Measurements from ENCODE around the gene DUSP22. TPM values are rescaled to one million over a fixed set of nuclear protein-coding genes. Genes with fewer than 3 reads are reported as not detected.

The DUSP22 gene
- total and polyA plus RNA-seq, 2 of the 8 experiments (the other 6 are each of a cell fraction or from before 2014, with no cell fraction given), result 15.5 to 32.4 TPM

- no peak for FAIRE-seq
- POLR2A ChIA-PET (ENCODE audit: partially characterized antibody), result no interaction called here
- TF ChIP-seq NRF1 (IDR thresholded peaks at IDR 0.05; ENCODE audit: low read depth, low read length), result no peak
- no peak for TF ChIP-seq JUND (IDR thresholded peaks at IDR 0.05; ENCODE audit: low read length)
- no peak for TF ChIP-seq KDM1A (IDR thresholded peaks at IDR 0.05; ENCODE audit: borderline replicate concordance, low read length)
- TF ChIP-seq ATF2 (IDR thresholded peaks at IDR 0.05; ENCODE audit: low read length), result no peak
- no peak for TF ChIP-seq CBX8 (IDR thresholded peaks at IDR 0.05; ENCODE audit: borderline replicate concordance, low read depth, low read length)
- no peak for TF ChIP-seq POLR2AphosphoS5 (IDR thresholded peaks at IDR 0.05; ENCODE audit: low read depth, low read length)
- TF ChIP-seq RFX5 (IDR thresholded peaks at IDR 0.05; ENCODE audit: borderline replicate concordance, low read depth, low read length), result no peak
- TF ChIP-seq HDAC6 (IDR thresholded peaks at IDR 0.05; ENCODE audit: low read depth, low read length), result no peak
- TF ChIP-seq RAD21 (IDR thresholded peaks at IDR 0.05 in 1 of 2, conservative IDR thresholded peaks at IDR 0.05 in 1 of 2; ENCODE audit: low read depth in 2 of 2, low read length in 2 of 2), result no peak
- TF ChIP-seq EP300 (IDR thresholded peaks at IDR 0.05; ENCODE audit: borderline replicate concordance in 1 of 2, low read depth in 2 of 2, low read length in 2 of 2), result no peak
- TF ChIP-seq JUN (IDR thresholded peaks at IDR 0.05; ENCODE audit: low read depth, low read length), result no peak
- no peak for TF ChIP-seq CEBPB (IDR thresholded peaks at IDR 0.05; ENCODE audit: low read depth, low read length)
Measured at GRCh38 chr6:259901-260508, 32.3 kb upstream of the DUSP22 start.

More at GRCh38 chr6:259901-260508, 32.3 kb upstream of the DUSP22 start:
- H3K56ac ChIP-seq (replicated peaks; ENCODE audit: insufficient read length, low read depth, low read length), result no peak overlapping the region
- no peak overlapping the region for H3K14ac ChIP-seq (ENCODE audit: insufficient read length)
- H3K18ac ChIP-seq (ENCODE audit: extremely low read depth, low read length), result no peak overlapping the region
- no peak overlapping the region for H2AK5ac ChIP-seq (ENCODE audit: low read depth, low read length)
- H2BK12ac ChIP-seq (ENCODE audit: low read depth, low read length), result no peak overlapping the region
- no peak overlapping the region for H3K4me3 ChIP-seq (ENCODE audit: extremely low read depth in 1 of 4, insufficient read depth in 2 of 4, low read depth in 3 of 4, low read length in 4 of 4)
- no peak overlapping the region for H3K4me2 ChIP-seq (ENCODE audit: insufficient read depth in 1 of 2, low read depth in 2 of 2, low read length in 2 of 2)
- H3K27ac ChIP-seq (ENCODE audit: low read depth, low read length), result no peak overlapping the region
- H3K9me3 ChIP-seq (ENCODE audit: insufficient read depth in 2 of 2, low read depth in 1 of 2, low read length in 1 of 2), result peaks cover 17 to 23% of the 10 kb centered on the region in 2 experiments; a peak in 3 of 4 replicates
- no peak overlapping the region for H2BK5ac ChIP-seq (ENCODE audit: low read depth, low read length)
- H3K4ac ChIP-seq (replicated peaks; ENCODE audit: insufficient read length, low read depth, low read length), result no peak overlapping the region
- H3K79me1 ChIP-seq (ENCODE audit: low read depth, low read length), result no peaks in the 10 kb centered on the region
- H4K5ac ChIP-seq (ENCODE audit: insufficient read length, low read depth, low read length), result no peak overlapping the region
- no peaks in the 10 kb centered on the region for H3K4me1 ChIP-seq (replicated peaks in 1 of 4; ENCODE audit: control insufficient read depth in 3 of 4, insufficient read depth in 4 of 4, low read length in 3 of 4)
- no peaks in the 10 kb centered on the region for H3K36me3 ChIP-seq (ENCODE audit: control insufficient read depth in 2 of 4, insufficient read depth in 4 of 4, low read length in 3 of 4)
- DNase-seq (ENCODE audit: low read depth in 1 of 2, low spot score in 2 of 2), result no peak
- H2BK120ac ChIP-seq (replicated peaks; ENCODE audit: low read depth, low read length), result no peak overlapping the region
- no peak overlapping the region for H3K9ac ChIP-seq (replicated peaks in 1 of 4; ENCODE audit: extremely low read depth in 1 of 4, low read depth in 3 of 4, low read length in 3 of 4)
- H3K23me2 ChIP-seq (ENCODE audit: low read depth, low read length), result no peaks in the 10 kb centered on the region
- CTCF ChIA-PET (ENCODE audit: partially characterized antibody), result interaction anchor here (0.8 kb wide), 1 partner anchor 149 kb away, joined by 3 read pairs; no protein-coding TSS in a partner anchor
- H2AFZ ChIP-seq (ENCODE audit: low read length), result no peak overlapping the region
- no peaks in the 10 kb centered on the region for H3K79me2 ChIP-seq (ENCODE audit: control insufficient read depth in 1 of 2, insufficient read depth in 2 of 2, low read length in 2 of 2)
- 82 to 100% methylated on average over 1 to 5 of the region's 5 CpGs for WGBS, 2 experiments (ENCODE audit: extremely low coverage in 1 of 2, insufficient coverage in 1 of 2, insufficient read length in 1 of 2, insufficient replicate concordance in 2 of 2, low coverage in 1 of 2, low lambda C conversion rate in 2 of 2, missing lambda C conversion rate in 1 of 2)
- no peaks in the 10 kb centered on the region for H4K20me1 ChIP-seq (replicated peaks in 1 of 2; ENCODE audit: control insufficient read depth in 1 of 2, insufficient read depth in 2 of 2, low read length in 2 of 2)
- H2BK20ac ChIP-seq (ENCODE audit: low read length), result no peak overlapping the region
- no peak overlapping the region for H4K8ac ChIP-seq (ENCODE audit: extremely low read depth, insufficient read depth, low read length)
- no peak overlapping the region for H4K91ac ChIP-seq (replicated peaks; ENCODE audit: insufficient read length, low read length)
- no peak overlapping the region for H2BK15ac ChIP-seq (ENCODE audit: low read length)
- H3K23ac ChIP-seq (ENCODE audit: insufficient read length), result no peak overlapping the region
- H3K27me3 ChIP-seq (replicated peaks in 1 of 4; ENCODE audit: control insufficient read depth in 3 of 4, extremely low read depth in 1 of 4, insufficient read depth in 3 of 4, low read length in 3 of 4), result no peaks in the 10 kb centered on the region
